ENCODE measurements around the gene LYL1.

LYL1 gene

DNA sequence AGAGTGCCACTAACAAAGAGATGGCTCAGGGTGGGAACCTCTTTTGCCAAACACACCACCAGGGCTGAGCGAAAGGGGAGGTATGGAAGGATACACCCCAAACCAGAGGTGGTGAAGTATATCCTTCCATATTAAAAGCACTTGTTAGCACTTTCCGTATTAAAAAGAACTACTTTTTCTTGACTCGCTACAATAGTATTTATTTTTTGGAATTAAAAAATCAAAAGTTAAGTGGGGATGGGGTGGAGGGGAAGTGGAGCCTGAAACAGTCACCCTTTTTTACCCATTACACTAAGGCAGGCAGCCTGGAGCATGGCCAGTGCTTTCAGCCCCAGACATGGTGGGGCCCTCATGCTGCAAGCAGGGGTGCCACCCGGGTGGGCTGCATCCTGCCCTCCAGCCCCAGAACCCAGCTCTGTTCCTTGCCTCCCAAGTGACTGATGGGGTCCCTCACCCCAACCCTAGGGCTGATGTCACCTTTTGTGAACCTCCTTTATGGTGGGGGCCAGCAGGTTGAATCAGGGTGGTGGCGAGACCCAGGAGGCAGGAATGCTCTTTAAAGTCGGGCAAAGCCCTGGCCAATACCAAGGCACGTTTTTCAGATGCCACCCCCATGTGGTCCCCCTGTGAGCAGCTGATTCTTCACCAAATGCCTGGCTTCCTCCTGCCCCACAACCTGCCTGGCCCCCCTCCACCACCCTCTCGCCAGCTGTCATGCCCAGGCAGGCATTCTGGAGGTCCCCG, 31.0 kb downstream of the LYL1 start:
- no peak for DNase-seq

GRCh38 chr19:13070425-13071140, 32.1 kb downstream of the LYL1 start:
- DNase-seq = no peak

DNA sequence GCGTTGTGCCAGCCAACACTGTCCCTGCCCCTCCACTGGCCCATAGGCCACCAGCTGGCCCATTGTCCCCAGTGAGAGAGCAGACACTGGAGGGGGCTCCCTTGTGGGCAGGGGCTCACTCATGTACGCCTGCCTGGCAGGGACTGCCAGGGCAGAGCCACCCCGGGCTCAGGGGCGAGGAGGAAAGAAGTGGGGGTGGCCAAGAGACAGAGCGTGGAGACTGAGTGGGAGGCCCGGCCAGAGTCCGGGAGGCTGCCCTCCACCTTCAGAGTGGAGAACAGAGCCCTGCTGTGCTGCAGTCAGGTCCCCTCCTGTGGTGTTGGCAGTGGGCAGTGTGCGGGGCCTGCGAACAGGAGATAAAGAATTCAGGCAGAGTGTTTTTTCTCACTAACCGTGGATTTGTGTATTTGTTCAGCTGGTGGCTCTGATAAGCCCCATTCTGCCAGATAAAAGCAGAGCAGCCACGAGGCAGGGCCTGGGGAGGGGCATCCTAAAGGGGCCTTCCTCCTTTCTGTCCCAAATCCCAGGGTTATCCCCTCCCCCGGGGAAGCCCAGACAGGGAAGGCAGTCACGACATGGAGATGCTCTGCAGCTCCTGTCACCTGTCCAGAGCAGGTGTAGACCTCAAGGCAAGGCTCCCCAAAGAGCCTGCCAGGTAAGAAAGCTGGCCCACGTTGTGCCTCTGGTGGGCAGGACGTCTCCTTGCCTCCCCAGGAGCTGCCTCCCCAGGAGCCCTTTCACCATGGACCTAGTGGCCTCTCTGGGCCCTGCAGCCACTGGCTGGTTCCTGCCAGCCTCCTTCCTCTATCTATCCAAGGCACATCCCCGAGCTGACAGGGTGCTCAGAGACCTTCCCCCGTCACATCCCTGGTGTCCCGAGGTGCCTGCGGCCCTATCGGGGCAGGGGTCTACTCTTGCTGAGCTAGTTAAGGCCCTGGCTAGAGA, 33.0 kb downstream of the LYL1 start:
- DNase-seq = no peak

- DNase-seq = no peak
Observed at GRCh38 chr19:13068085-13068846, 34.4 kb downstream of the LYL1 start.

DNA sequence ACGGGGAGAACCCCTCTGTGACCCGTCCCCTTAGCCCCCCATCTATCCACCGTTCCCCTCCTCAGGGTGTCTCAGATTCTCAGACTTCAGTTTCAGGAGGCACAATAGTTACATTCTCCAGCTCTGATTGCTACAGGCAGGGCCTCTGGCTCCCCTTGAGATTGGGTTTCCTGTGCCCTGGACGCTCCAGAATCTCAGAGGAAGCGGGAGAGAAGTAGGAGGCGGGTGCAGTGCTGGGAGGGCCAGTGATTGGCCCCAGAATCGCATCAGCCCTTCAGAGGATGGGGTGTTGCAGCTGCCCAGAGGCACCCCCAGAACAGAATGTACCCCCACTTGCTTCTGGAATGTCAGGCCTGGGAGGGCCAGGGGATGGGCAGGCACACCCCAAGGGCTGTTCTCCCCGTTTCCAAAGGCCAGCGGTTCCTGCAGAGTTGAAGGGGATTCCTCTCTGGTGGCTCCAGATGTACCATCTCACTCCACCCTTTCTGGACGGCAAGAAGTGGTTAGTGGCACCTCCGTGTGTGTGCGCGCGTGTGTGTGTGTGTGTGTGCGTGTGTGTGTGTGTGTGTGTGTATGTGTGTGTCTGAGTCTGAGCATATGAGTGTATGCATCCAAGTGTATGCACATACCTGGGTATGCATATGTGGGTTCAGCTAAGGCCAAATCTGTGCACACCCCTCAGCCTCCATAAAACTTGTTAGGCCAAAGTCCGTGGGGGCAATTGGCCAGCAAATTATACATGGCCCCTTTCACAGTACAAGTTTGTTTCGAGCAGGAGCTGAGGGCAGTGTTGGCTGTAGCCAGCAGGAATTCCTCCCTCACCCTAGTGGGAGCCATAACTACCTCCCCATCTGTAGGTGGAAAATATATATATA, 35.5 kb downstream of the LYL1 start:
- no peak for DNase-seq

DNA sequence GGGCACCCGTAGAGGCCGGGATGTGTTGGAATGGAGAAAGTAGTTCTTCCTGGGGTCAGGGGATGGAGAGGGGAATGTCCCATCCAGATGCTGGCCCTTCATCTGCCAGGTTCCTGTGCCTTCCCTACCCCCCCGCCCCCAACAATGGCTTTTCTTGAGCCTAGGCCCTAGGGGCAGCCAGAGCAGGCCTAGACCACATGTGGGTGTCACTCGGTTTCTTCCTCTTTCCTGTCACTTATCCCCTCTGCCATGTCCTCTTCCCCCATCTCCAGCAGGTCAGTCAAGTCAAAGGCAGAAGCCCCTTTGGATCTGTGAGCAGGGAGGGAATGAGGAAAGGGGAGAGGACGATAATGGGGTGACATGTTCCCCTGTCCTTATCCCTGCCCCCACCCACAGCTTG, 36.4 kb downstream of the LYL1 start:
- DNase-seq = no peak

DNA sequence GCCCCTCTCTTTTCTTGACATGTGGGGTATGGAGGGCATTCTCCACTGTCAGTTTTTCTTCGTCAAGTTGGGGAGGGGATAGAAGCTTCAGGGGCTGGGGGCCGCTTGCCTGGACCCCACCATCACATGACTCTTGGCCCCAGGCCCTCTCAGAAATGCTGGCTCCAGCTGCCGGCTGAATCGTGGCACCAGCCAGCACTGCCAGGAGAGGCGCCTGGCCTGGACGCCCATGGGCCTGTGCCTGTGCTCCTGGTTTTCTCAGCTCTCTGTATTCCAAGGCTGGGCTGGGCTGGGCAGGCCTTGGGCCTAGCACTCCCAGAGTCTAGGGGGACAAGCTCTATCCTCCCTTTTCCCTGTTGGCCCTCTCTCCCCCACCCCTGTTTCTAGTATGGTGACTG, 38.6 kb downstream of the LYL1 start:
- no peak for DNase-seq

- DNase-seq = no peak
Observed at GRCh38 chr19:13063461-13064091, 39.1 kb downstream of the LYL1 start.

- DNase-seq = no peak
Observed at GRCh38 chr19:13062317-13062716, 40.3 kb downstream of the LYL1 start.

GRCh38 chr19:13060964-13061927, 41.4 kb downstream of the LYL1 start:
- peak; percentile 75 for DNase-seq

GRCh38 chr19:13060233-13060963, 42.3 kb downstream of the LYL1 start:
- no peak for DNase-seq

DNA sequence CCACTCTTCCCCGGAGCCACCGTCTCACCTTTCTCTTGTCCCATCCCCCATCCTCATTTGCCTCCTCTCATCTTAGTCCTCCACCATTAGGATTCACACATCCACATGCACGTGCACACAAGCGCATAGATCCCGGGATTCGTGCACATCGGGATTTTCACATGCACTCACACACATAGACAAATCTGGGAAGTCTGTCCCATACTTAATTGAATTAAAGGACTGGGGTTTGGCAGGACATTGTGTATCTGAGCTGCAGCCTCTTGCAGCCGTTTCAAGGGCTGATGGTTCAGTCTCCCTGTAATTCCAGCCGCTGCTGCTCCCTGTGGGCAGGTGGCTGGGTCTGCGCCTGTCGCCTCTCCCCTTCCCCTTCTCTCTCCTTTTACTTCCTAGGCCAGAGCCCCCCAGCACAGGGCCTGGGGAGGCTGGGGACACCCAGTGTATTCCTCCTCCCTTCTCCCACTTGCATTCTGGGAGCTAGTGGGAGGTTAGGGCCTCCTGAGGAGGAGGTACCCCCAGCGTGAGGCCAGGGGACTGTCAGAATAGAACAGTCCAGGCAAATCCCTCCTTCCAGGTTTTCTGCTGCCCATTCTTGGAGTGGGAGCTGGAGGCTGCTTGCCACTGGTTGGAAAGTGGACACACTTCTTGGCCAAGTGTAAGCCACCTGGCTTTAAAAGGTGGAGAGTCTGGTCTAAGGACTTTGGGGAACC, 43.6 kb downstream of the LYL1 start:
- no peak for DNase-seq

- no peak for DNase-seq
Observed at GRCh38 chr19:13057744-13058143, 44.9 kb downstream of the LYL1 start.

DNA sequence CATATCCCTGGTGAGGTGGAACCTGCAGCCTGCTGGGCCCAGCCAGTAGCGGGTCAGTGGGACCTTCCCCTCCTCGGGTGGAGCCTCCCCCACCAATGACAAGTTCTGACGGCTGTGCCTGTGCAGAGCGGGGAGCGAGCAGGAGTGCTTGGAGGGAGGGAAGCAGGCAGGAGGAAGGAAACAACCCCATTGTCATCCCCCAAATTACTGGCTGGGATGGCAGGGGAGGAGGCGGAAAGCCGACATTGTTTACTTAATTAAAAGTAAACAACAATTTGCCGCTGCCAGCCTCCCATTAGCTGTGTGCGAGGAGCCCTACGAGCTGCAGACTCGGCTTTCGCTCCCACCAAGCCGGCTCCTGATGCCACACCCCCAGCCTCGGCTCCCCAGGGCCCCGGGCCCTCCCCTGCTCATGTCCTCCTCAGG, 45.5 kb downstream of the LYL1 start:
- no peak for DNase-seq

GRCh38 chr19:13056052-13056660, 46.5 kb downstream of the LYL1 start:
- DNase-seq = no peak

- DNase-seq = no peak
Observed at GRCh38 chr19:13055213-13056051, 47.2 kb downstream of the LYL1 start.

GRCh38 chr19:13054626-13055212, 47.9 kb downstream of the LYL1 start:
- DNase-seq = no peak
